A549 (cell line): ENCODE data around the gene SH2D3A. TPM values are rescaled to one million over a fixed set of nuclear protein-coding genes. Genes with fewer than 3 reads are reported as not detected.
A peak's percentile ranks its signal among the peaks of the same experiment; 100 is the strongest.

Experiments used
- ATAC-seq, 2 experiments: fragments of 200-7000 bp in 1 of 2; fragments of >200 bp in 1 of 2; cut with Nextera tagmentation in 1 of 2; cut with Tn5 transposase in 1 of 2; 3 replicates each; pipeline versions ENCODE4 v1.8.0 to v1.9.1; 2018 to 2020; ENCODE audit warnings: mild to moderate bottlenecking in 1 of 2, moderate library complexity in 1 of 2
- CTCF ChIA-PET: fragments of 300-600 bp; sonication (Branson Sonifier 250); formaldehyde crosslinking; extraction: SDS; loops from one replicate; lab custom pipeline; 2021; ENCODE audit warnings: antibody characterized with exemption, inconsistent platforms; lab: Yijun Ruan, JAX
- POLR2A ChIA-PET: fragments of 350-600 bp; formaldehyde crosslinking; extraction: SDS; loops from one replicate; lab custom pipeline; 2021; ENCODE audit warnings: antibody characterized with exemption, inconsistent platforms; lab: Yijun Ruan, JAX
- DNase-seq, 2 experiments: peaks; one replicate each; pipeline versions ENCODE4 v3.0.0 to v3.0.0-alpha.2; 2011 to 2016; ENCODE audit warnings: low read depth in 1 of 2, low spot score in 1 of 2
- FAIRE-seq: peaks from 2 replicates; lab custom pipeline; 2011; peaks lifted over from hg19 to GRCh38; lab: Jason Lieb, UNC
- H3K27ac ChIP-seq, 2 experiments: fragments of >200 bp; sonication (Bioruptor Twin); formaldehyde crosslinking; 3 replicates each; pipeline ENCODE4 v1.5.1; 2016 to 2017
- H3K4me1 ChIP-seq: fragments of >200 bp; sonication (Bioruptor Twin); formaldehyde crosslinking; 3 replicates; pipeline ENCODE4 v1.6.1; 2016
- H3K4me2 ChIP-seq: fragments of >200 bp; sonication (Bioruptor Twin); formaldehyde crosslinking; 3 replicates; pipeline ENCODE4 v1.6.1; 2016
- H3K4me3 ChIP-seq: fragments of >200 bp; sonication (Bioruptor Twin); formaldehyde crosslinking; 3 replicates; pipeline ENCODE4 v1.5.1; 2016
- H3K9me3 ChIP-seq: fragments of >200 bp; sonication (Bioruptor Twin); formaldehyde crosslinking; 3 replicates; pipeline ENCODE4 v1.6.1; 2016
- CHD4 ChIP-seq: fragments of 200-600 bp; sonication (generic); IDR thresholded peaks from 2 replicates; pipeline ENCODE4 v1.6.1; 2016; ENCODE audit warnings: antibody characterized with exemption, mild to moderate bottlenecking, borderline replicate concordance
- CTCF ChIP-seq: fragments of >200 bp; sonication (Bioruptor Twin); formaldehyde crosslinking; IDR thresholded peaks from 3 replicates; pipeline ENCODE4 v1.5.1; 2016
- E2F6 ChIP-seq: IDR thresholded peaks from 2 replicates; pipeline ENCODE4 v1.6.1; 2012; ENCODE audit warnings: low read depth, borderline replicate concordance
- ESRRA ChIP-seq: fragments of 150-350 bp; IDR thresholded peaks from 2 replicates; pipeline ENCODE4 v1.6.1; 2014; ENCODE audit warnings: mild to moderate bottlenecking, low read length, borderline replicate concordance
- FOXS1 ChIP-seq: fragments of 250-450 bp; sonication (Bioruptor Pico); IDR thresholded peaks from 2 replicates; pipeline ENCODE4 v1.5.0; 2020; ENCODE audit warnings: mild to moderate bottlenecking, moderate library complexity
- HDAC2 ChIP-seq: fragments of 200-600 bp; sonication (generic); IDR thresholded peaks from 2 replicates; pipeline ENCODE4 v1.6.1; 2016
- HES2 ChIP-seq: fragments of >200 bp; sonication (Bioruptor Twin); formaldehyde crosslinking; IDR thresholded peaks from 2 replicates; pipeline ENCODE4 v1.6.1; 2016
- HMGXB4 ChIP-seq: fragments of 250-450 bp; sonication (Bioruptor Pico); IDR thresholded peaks from 2 replicates; pipeline ENCODE4 v1.5.0; 2021; ENCODE audit warnings: mild to moderate bottlenecking, moderate library complexity, borderline replicate concordance
- HOXA7 ChIP-seq: fragments of 250-450 bp; sonication (Bioruptor Pico); IDR thresholded peaks from 2 replicates; pipeline ENCODE4 v1.5.0; 2020; ENCODE audit warnings: mild to moderate bottlenecking, moderate library complexity
- HOXB5 ChIP-seq: fragments of 250-450 bp; sonication (Bioruptor Pico); IDR thresholded peaks from 2 replicates; pipeline ENCODE4 v1.5.0; 2020; ENCODE audit warnings: mild to moderate bottlenecking, moderate library complexity
- JUN ChIP-seq, 2 experiments: fragments of >200 bp; sonication (Bioruptor Twin); formaldehyde crosslinking; IDR thresholded peaks; 2 replicates in 1 of 2; 3 replicates in 1 of 2; pipeline ENCODE4 v1.6.1; 2016 to 2017
- JUNB ChIP-seq: fragments of >200 bp; sonication (Bioruptor Twin); formaldehyde crosslinking; IDR thresholded peaks from 2 replicates; pipeline ENCODE4 v1.6.1; 2016
- KDM5A ChIP-seq: fragments of 200-600 bp; sonication (generic); IDR thresholded peaks from 2 replicates; pipeline ENCODE4 v1.6.1; 2016; ENCODE audit warnings: antibody characterized with exemption, mild to moderate bottlenecking
- MAFK ChIP-seq: fragments of 450-650 bp; IDR thresholded peaks from 2 replicates; pipeline ENCODE4 v1.6.1; 2014; ENCODE audit not compliant: partially characterized antibody
- MAX ChIP-seq: IDR thresholded peaks from 2 replicates; pipeline ENCODE4 v1.6.1; 2012
- MAZ ChIP-seq: fragments of 150-350 bp; IDR thresholded peaks from 2 replicates; pipeline ENCODE4 v1.6.1; 2014; ENCODE audit warnings: antibody characterized with exemption, low read depth, low read length, borderline replicate concordance
- NR3C1 ChIP-seq: fragments of >200 bp; sonication (Bioruptor Twin); formaldehyde crosslinking; IDR thresholded peaks from 3 replicates; pipeline ENCODE4 v1.6.1; 2017
- POLR2A ChIP-seq: IDR thresholded peaks from 2 replicates; pipeline ENCODE4 v1.6.1; 2012; ENCODE audit warnings: mild to moderate bottlenecking, low read length
- POLR2AphosphoS2 ChIP-seq: conservative IDR thresholded peaks from 2 replicates; pipeline ENCODE4 v1.6.1; 2012; ENCODE audit warnings: low read length, improper control_type of control experiment, inconsistent platforms
- SMC3 ChIP-seq: fragments of >200 bp; sonication (Bioruptor Twin); formaldehyde crosslinking; IDR thresholded peaks from 3 replicates; pipeline ENCODE4 v1.6.1; 2018; ENCODE audit warnings: inconsistent platforms
- TFCP2L1 ChIP-seq: fragments of 250-450 bp; sonication (Bioruptor Pico); IDR thresholded peaks from 2 replicates; pipeline ENCODE4 v1.5.0; 2021; ENCODE audit warnings: mild to moderate bottlenecking
- USF2 ChIP-seq: fragments of 450-650 bp; IDR thresholded peaks from 2 replicates; pipeline ENCODE4 v1.6.1; 2014; ENCODE audit warnings: antibody characterized with exemption
- ZSCAN20 ChIP-seq: fragments of 250-450 bp; sonication (Bioruptor Pico); IDR thresholded peaks from 2 replicates; pipeline ENCODE4 v1.8.0; 2022; ENCODE audit warnings: mild to moderate bottlenecking, moderate library complexity
- WGBS: methylation state at CpG from one replicate; pipeline ENCODE4 v1.1.6; 2017; ENCODE audit errors: missing lambda C conversion rate; 5-methylcytosine and 5-hydroxymethylcytosine counted together
- polyA plus RNA-seq, 4 experiments: library from polyadenylated mRNA; depleted of rRNA in 3 of 4; stranded (reverse); fragments of >200 nt; fragmentation: RNase III in 1 of 4; extraction: RNeasy Plus Mini Kit Qiagen cat#74134 plus additional on column Dnase treatment in 1 of 4; gene quantifications; 2 replicates in 3 of 4; 3 replicates in 1 of 4; pipeline ENCODE4 v1.2.3, GENCODE V29; 2011 to 2017

The SH2D3A gene
- polyA plus RNA-seq, 2 of the 4 experiments (the other 2 are of a cell fraction), result 6.7 to 10.0 TPM

- no peak overlapping the region for H3K27ac ChIP-seq
- peak in 1 of 2 experiments; percentile 20; a peak in 1 of 6 replicates for ATAC-seq
- no peak for TF ChIP-seq FOXS1 (CRISPR knock-in tag)
- no peak for TF ChIP-seq CHD4
- TF ChIP-seq E2F6, result no peak
- TF ChIP-seq HMGXB4, result no peak
- TF ChIP-seq SMC3, result no peak
- TF ChIP-seq TFCP2L1, result no peak
- TF ChIP-seq MAX, result no peak
- no peak for TF ChIP-seq HOXB5
- TF ChIP-seq USF2, result no peak
- TF ChIP-seq CTCF, result no peak
- no peak for TF ChIP-seq POLR2A
- TF ChIP-seq NR3C1, result no peak
- no peak for TF ChIP-seq HOXA7
- TF ChIP-seq, all 56 proteins: peak for 0
- Histone ChIP-seq H3K9me3 (no peaks in the 10 kb centered on the region), H3K4me2 (no peak overlapping the region), H3K4me3 (no peak overlapping the region), H3K4me1 (peaks cover 8% of the 10 kb centered on the region; the same call in 2 of the 3 replicates)
- ChIA-PET CTCF (interaction anchor here (0.9 kb wide), 1 partner anchor 22 kb away, joined by 5 read pairs; no protein-coding TSS in a partner anchor), POLR2A (no interaction called here)
- DNase-seq (no peak), FAIRE-seq (no peak)
- WGBS, result 95% methylated on average over 11 of the region's 17 CpGs
Observed at GRCh38 chr19:6760606-6761005, 6.6 kb downstream of the SH2D3A start.

- FAIRE-seq, result no peak
- POLR2A ChIA-PET, result interaction anchor here (0.6 kb wide), 1 partner anchor 12 kb away, joined by 3 read pairs; no protein-coding TSS in a partner anchor
- 95% methylated on average over 9 of the region's 23 CpGs for WGBS
- H3K4me1 ChIP-seq, result no peaks in the 10 kb centered on the region
- TF ChIP-seq MAFK, result no peak
- TF ChIP-seq CHD4, result no peak
- no peak for TF ChIP-seq ZSCAN20 (CRISPR knock-in tag)
- no peak for TF ChIP-seq HOXA7
- TF ChIP-seq MAZ, result no peak
- TF ChIP-seq HDAC2, result no peak
- TF ChIP-seq ESRRA, result no peak
- no peak for TF ChIP-seq POLR2AphosphoS2
- no peak for TF ChIP-seq HMGXB4
- TF ChIP-seq POLR2A, result no peak
- TF ChIP-seq TFCP2L1, result no peak
- TF ChIP-seq JUNB, result no peak
- no peak for TF ChIP-seq HES2
- TF ChIP-seq KDM5A, result no peak
- no peak for TF ChIP-seq JUN (IDR thresholded peaks at IDR 0.05)
- TF ChIP-seq, all 56 proteins: peak for 0
- ATAC-seq (no peak), DNase-seq (no peak)
- CTCF ChIA-PET, result interaction anchor here (0.8 kb wide), 1 partner anchor 16 kb away, joined by 3 read pairs; no protein-coding TSS in a partner anchor
- no peaks in the 10 kb centered on the region for H3K9me3 ChIP-seq
- no peak overlapping the region for H3K4me3 ChIP-seq
- no peak overlapping the region for H3K4me2 ChIP-seq
- no peak overlapping the region for H3K27ac ChIP-seq
Observed at GRCh38 chr19:6754653-6755463, 12.4 kb downstream of the SH2D3A start.
